Neural progenitor cell (in vitro differentiated cells): Measurements from ENCODE around the gene YBX2. TPM values are rescaled to one million over a fixed set of nuclear protein-coding genes. Genes with fewer than 3 reads are reported as not detected.

Source experiments
- DNase-seq: peaks from one replicate; pipeline ENCODE4 v3.0.0-alpha.2; 2016; ENCODE audit warnings: low spot score
- H2AFZ ChIP-seq: fragments of 200-600 bp; sonication (generic); replicated peaks from 2 replicates; pipeline ENCODE4 v1.6.1; 2016; ENCODE audit warnings: antibody characterized with exemption
- H3F3A ChIP-seq: fragments of 200-600 bp; sonication (generic); 2 replicates; pipeline ENCODE4 v1.6.1; 2016; ENCODE audit warnings: antibody characterized with exemption, low read depth
- H3K27ac ChIP-seq: fragments of 200-600 bp; sonication (generic); 2 replicates; pipeline ENCODE4 v1.5.1; 2016; ENCODE audit warnings: mild to moderate bottlenecking
- H3K27me3 ChIP-seq: fragments of 200-600 bp; sonication (generic); 2 replicates; pipeline ENCODE4 v1.6.1; 2016; ENCODE audit warnings: mild to moderate bottlenecking, moderate library complexity
- H3K36me3 ChIP-seq: fragments of 200-600 bp; sonication (generic); 2 replicates; pipeline ENCODE4 v1.5.1; 2016
- H3K4me1 ChIP-seq: fragments of 200-600 bp; sonication (generic); 2 replicates; pipeline ENCODE4 v1.6.1; 2016; ENCODE audit warnings: mixed run types
- H3K4me2 ChIP-seq: fragments of 200-600 bp; sonication (generic); 2 replicates; pipeline ENCODE4 v1.6.1; 2016
- H3K4me3 ChIP-seq: fragments of 200-600 bp; sonication (generic); 2 replicates; pipeline ENCODE4 v1.5.1; 2016
- H3K79me2 ChIP-seq: fragments of 200-600 bp; sonication (generic); 2 replicates; pipeline ENCODE4 v1.6.1; 2016; ENCODE audit warnings: low read depth
- H3K9ac ChIP-seq: fragments of 200-600 bp; sonication (generic); 2 replicates; pipeline ENCODE4 v1.6.1; 2016
- H3K9me3 ChIP-seq: fragments of 200-600 bp; sonication (generic); 2 replicates; pipeline ENCODE4 v1.5.1; 2016; ENCODE audit warnings: low read depth
- H4K20me1 ChIP-seq: fragments of 200-600 bp; sonication (generic); 2 replicates; pipeline ENCODE4 v1.6.1; 2016; ENCODE audit warnings: low read depth
- H3K27ac Mint-ChIP-seq: 3 replicates; pipeline ENCODE4 v1.8.0; 2021; ENCODE audit warnings: mixed read lengths
- H3K27me3 Mint-ChIP-seq: 2 replicates; pipeline ENCODE4 v1.8.0; 2022; ENCODE audit warnings: low read depth, mild to moderate bottlenecking, inconsistent platforms, moderate library complexity, mixed read lengths; ENCODE audit not compliant: insufficient read depth
- H3K36me3 Mint-ChIP-seq: 3 replicates; pipeline ENCODE4 v1.8.0; 2021; ENCODE audit warnings: mixed read lengths
- H3K4me1 Mint-ChIP-seq: 3 replicates; pipeline ENCODE4 v1.8.0; 2021; ENCODE audit warnings: mixed read lengths
- H3K4me3 Mint-ChIP-seq: 3 replicates; pipeline ENCODE4 v1.8.0; 2021; ENCODE audit warnings: mild to moderate bottlenecking, moderate library complexity, mixed read lengths
- H3K9me3 Mint-ChIP-seq: 3 replicates; pipeline ENCODE4 v1.8.0; 2020; ENCODE audit warnings: mixed read lengths
- CTCF ChIP-seq: fragments of 200-600 bp; sonication (generic); IDR thresholded peaks from 2 replicates; pipeline ENCODE4 v1.5.1; 2017; ENCODE audit warnings: antibody characterized with exemption, mild to moderate bottlenecking
- EZH2 ChIP-seq: fragments of 200-600 bp; sonication (generic); IDR thresholded peaks from 2 replicates; pipeline ENCODE4 v1.6.1; 2017; ENCODE audit warnings: antibody characterized with exemption, mild to moderate bottlenecking, moderate library complexity
- EZH2phosphoT487 ChIP-seq: fragments of 200-600 bp; sonication (generic); IDR thresholded peaks from 2 replicates; pipeline ENCODE4 v1.6.1; 2017; ENCODE audit warnings: antibody characterized with exemption
- total RNA-seq: library from RNA; depleted of rRNA; stranded (reverse); fragments of >200 nt; gene quantifications from 2 replicates; pipeline ENCODE4 v1.2.3, GENCODE V29; 2015; ENCODE audit warnings: low replicate concordance

The YBX2 gene
- total RNA-seq, 1 donor from 2014 or later, result 2.7 TPM

GRCh38 chr17:7252176-7253043 is 42.0 kb downstream of the YBX2 start, which contains the start of gene ELP5:
TSS of gene ELP5 (plus strand) at chr17:7252215. CDS start at chr17:7252551, 336 bp downstream.
- peaks cover 34% of the 10 kb centered on the region for H3K4me1 Mint-ChIP-seq
- TF ChIP-seq EZH2phosphoT487 (peak; percentile 28), CTCF (peak; percentile 44), EZH2 (peak; percentile 37)
- Histone ChIP-seq H3K4me1 (peaks cover 16% of the 10 kb centered on the region), H2AFZ (peak within 1 kb of the TSS; percentile 85), H3K9me3 (no peaks in the 10 kb centered on the region), H3K4me2 (peak within 1 kb of the TSS; percentile 100), H3K27ac (peak within 1 kb of the TSS; percentile 98), H3K9ac (peak within 1 kb of the TSS; percentile 72), H3K4me3 (peak within 1 kb of the TSS; percentile 61), H3K36me3 (peaks cover 3% of the 10 kb centered on the region), H3K27me3 (no peaks in the 10 kb centered on the region), H4K20me1 (peaks cover 32% of the 10 kb centered on the region), H3F3A (peaks cover 18% of the 10 kb centered on the region), H3K79me2 (peaks cover 52% of the 10 kb centered on the region)
- H3K27me3 Mint-ChIP-seq, result peaks cover 12% of the 10 kb centered on the region
- peak; percentile 98 for DNase-seq
- peak within 1 kb of the TSS; percentile 89 for H3K4me3 Mint-ChIP-seq
- no peaks in the 10 kb centered on the region for H3K9me3 Mint-ChIP-seq
- H3K36me3 Mint-ChIP-seq, result peaks cover 19% of the 10 kb centered on the region
- peak within 1 kb of the TSS; percentile 99 for H3K27ac Mint-ChIP-seq

GRCh38 chr17:7251661-7252175 is 42.7 kb downstream of the YBX2 start, which contains the start of gene CTDNEP1:
TSS of gene CTDNEP1 (minus strand) at chr17:7251734. CDS start at chr17:7251296, 438 bp downstream.
- peaks cover 19% of the 10 kb centered on the region for H3K36me3 Mint-ChIP-seq
- H3K9me3 Mint-ChIP-seq, result no peaks in the 10 kb centered on the region
- TF ChIP-seq CTCF (no peak), EZH2 (no peak), EZH2phosphoT487 (no peak)
- Histone ChIP-seq H4K20me1 (peaks cover 34% of the 10 kb centered on the region), H3K4me2 (peak within 1 kb of the TSS; percentile 100), H3K4me3 (peak within 1 kb of the TSS; percentile 61), H3K36me3 (peaks cover 3% of the 10 kb centered on the region), H3K9ac (peak within 1 kb of the TSS; percentile 72), H3K27ac (peak within 1 kb of the TSS; percentile 98), H3F3A (peaks cover 18% of the 10 kb centered on the region), H3K4me1 (peaks cover 16% of the 10 kb centered on the region), H2AFZ (peak within 1 kb of the TSS; percentile 85), H3K27me3 (no peaks in the 10 kb centered on the region), H3K9me3 (no peaks in the 10 kb centered on the region), H3K79me2 (peaks cover 59% of the 10 kb centered on the region)
- peak within 1 kb of the TSS; percentile 89 for H3K4me3 Mint-ChIP-seq
- H3K4me1 Mint-ChIP-seq, result peaks cover 34% of the 10 kb centered on the region
- peak within 1 kb of the TSS; percentile 99 for H3K27ac Mint-ChIP-seq
- DNase-seq, result peak; percentile 90
- H3K27me3 Mint-ChIP-seq, result peaks cover 12% of the 10 kb centered on the region

- peak; percentile 38 for DNase-seq
- Histone ChIP-seq H2AFZ (no peak overlapping the region), H3K79me2 (peaks cover 61% of the 10 kb centered on the region)
Measured at GRCh38 chr17:7250695-7251627, 43.5 kb downstream of the YBX2 start.

More at GRCh38 chr17:7250695-7251627, 43.5 kb downstream of the YBX2 start:
- peak overlapping the region; percentile 89 for H3K4me3 Mint-ChIP-seq
- no peaks in the 10 kb centered on the region for H3K9me3 ChIP-seq
- peak overlapping the region; percentile 95 for H3K27ac Mint-ChIP-seq
- H3K36me3 ChIP-seq, result peaks cover 3% of the 10 kb centered on the region
- peak overlapping the region; percentile 100 for H3K4me2 ChIP-seq
- peaks cover 22% of the 10 kb centered on the region for H3K36me3 Mint-ChIP-seq
- H4K20me1 ChIP-seq, result peaks cover 34% of the 10 kb centered on the region
- peaks cover 16% of the 10 kb centered on the region for H3K4me1 ChIP-seq
- no peaks in the 10 kb centered on the region for H3K27me3 ChIP-seq
- no peaks in the 10 kb centered on the region for H3K9me3 Mint-ChIP-seq
- H3F3A ChIP-seq, result peaks cover 18% of the 10 kb centered on the region
- H3K4me3 ChIP-seq, result peak overlapping the region; percentile 61
- peak overlapping the region; percentile 72 for H3K9ac ChIP-seq
- H3K27me3 Mint-ChIP-seq, result peaks cover 12% of the 10 kb centered on the region
- TF ChIP-seq CTCF (no peak), EZH2 (no peak)
- H3K27ac ChIP-seq, result peak overlapping the region; percentile 98
- H3K4me1 Mint-ChIP-seq, result peaks cover 34% of the 10 kb centered on the region
